ENCODE results near the gene CORIN. TPM values are rescaled to one million over a fixed set of nuclear protein-coding genes. Genes with fewer than 3 reads are reported as not detected.

CORIN gene
- total and polyA plus RNA-seq, 7 donors: under 0.01 to 2.5 (median 0.34) TPM

- Histone ChIP-seq H3K4me3 (no peak overlapping the region), H3K27me3 (no peaks in the 10 kb centered on the region), H3K27ac (no peak overlapping the region), H3K36me3 (no peaks in the 10 kb centered on the region), H3K9me3 (peaks cover 0 to 3% (median 0%) of the 10 kb centered on the region in 4 donors), H3K4me1 (no peaks in the 10 kb centered on the region)
- DNase-seq: no peak
- TF ChIP-seq, protein P1, sequence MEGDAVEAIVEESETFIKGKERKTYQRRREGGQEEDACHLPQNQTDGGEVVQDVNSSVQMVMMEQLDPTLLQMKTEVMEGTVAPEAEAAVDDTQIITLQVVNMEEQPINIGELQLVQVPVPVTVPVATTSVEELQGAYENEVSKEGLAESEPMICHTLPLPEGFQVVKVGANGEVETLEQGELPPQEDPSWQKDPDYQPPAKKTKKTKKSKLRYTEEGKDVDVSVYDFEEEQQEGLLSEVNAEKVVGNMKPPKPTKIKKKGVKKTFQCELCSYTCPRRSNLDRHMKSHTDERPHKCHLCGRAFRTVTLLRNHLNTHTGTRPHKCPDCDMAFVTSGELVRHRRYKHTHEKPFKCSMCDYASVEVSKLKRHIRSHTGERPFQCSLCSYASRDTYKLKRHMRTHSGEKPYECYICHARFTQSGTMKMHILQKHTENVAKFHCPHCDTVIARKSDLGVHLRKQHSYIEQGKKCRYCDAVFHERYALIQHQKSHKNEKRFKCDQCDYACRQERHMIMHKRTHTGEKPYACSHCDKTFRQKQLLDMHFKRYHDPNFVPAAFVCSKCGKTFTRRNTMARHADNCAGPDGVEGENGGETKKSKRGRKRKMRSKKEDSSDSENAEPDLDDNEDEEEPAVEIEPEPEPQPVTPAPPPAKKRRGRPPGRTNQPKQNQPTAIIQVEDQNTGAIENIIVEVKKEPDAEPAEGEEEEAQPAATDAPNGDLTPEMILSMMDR (IDR thresholded peaks at IDR 0.05): no peak
- no peak for TF ChIP-seq POLR2AphosphoS5 (IDR thresholded peaks at IDR 0.05)
- TF ChIP-seq POLR2A (IDR thresholded peaks at IDR 0.05): no peak
- no peak for TF ChIP-seq EP300 (IDR thresholded peaks at IDR 0.05)
- intact Hi-C loops (cut with DNase I): no loop called here
- WGBS, 2 donors: 60 to 67% methylated on average over 5 of the region's 5 CpGs
Measured at GRCh38 chr4:47752214-47752613, 85.7 kb downstream of the CORIN start.

GRCh38 chr4:47750788-47751187 is 87.1 kb downstream of the CORIN start:
- Histone ChIP-seq H3K36me3 (no peaks in the 10 kb centered on the region), H3K4me3 (no peak overlapping the region), H3K4me1 (no peaks in the 10 kb centered on the region), H3K27ac (no peak overlapping the region), H3K9me3 (peaks cover 0 to 3% (median 0%) of the 10 kb centered on the region in 4 donors), H3K27me3 (no peaks in the 10 kb centered on the region)
- DNase-seq: no peak
- no peak for TF ChIP-seq POLR2AphosphoS5 (IDR thresholded peaks at IDR 0.05)
- TF ChIP-seq, protein P1 (IDR thresholded peaks at IDR 0.05): no peak
- intact Hi-C loops (cut with DNase I): no loop called here
- WGBS, 2 donors: 65 to 74% methylated on average over 2 of the region's 2 CpGs

DNA sequence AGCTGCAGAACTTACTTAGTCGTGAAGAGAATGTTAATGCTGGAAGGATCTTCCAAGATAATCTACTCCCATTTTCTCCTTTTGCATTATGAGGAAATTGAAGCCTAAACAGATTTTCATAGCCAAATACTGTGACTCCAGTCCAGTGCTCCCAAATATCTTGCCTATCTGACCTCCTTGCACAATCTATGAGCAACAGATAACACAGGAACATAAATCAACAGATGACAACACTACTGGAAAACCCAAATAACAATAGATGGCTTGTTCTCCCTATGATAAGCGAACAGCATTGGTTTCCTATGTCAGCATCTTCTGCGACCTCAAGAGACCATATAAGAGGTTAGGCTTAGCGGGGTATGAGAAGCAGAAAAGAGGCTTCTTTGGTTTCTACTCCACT is 88.0 kb downstream of the CORIN start:
- Histone ChIP-seq H3K27ac (no peak overlapping the region), H3K4me1 (no peaks in the 10 kb centered on the region), H3K36me3 (no peaks in the 10 kb centered on the region), H3K4me3 (no peak overlapping the region), H3K27me3 (no peaks in the 10 kb centered on the region), H3K9me3 (peaks cover 0 to 3% (median 0%) of the 10 kb centered on the region in 4 donors)
- intact Hi-C loops (cut with DNase I): no loop called here
- no peak for DNase-seq
- 81 to 82% methylated on average over 4 of the region's 4 CpGs for WGBS, 2 donors
- no peak for TF ChIP-seq POLR2A (IDR thresholded peaks at IDR 0.05)
- TF ChIP-seq EP300 (IDR thresholded peaks at IDR 0.05): no peak
- no peak for TF ChIP-seq POLR2AphosphoS5 (IDR thresholded peaks at IDR 0.05)
- TF ChIP-seq, protein P1 (IDR thresholded peaks at IDR 0.05): no peak

DNA sequence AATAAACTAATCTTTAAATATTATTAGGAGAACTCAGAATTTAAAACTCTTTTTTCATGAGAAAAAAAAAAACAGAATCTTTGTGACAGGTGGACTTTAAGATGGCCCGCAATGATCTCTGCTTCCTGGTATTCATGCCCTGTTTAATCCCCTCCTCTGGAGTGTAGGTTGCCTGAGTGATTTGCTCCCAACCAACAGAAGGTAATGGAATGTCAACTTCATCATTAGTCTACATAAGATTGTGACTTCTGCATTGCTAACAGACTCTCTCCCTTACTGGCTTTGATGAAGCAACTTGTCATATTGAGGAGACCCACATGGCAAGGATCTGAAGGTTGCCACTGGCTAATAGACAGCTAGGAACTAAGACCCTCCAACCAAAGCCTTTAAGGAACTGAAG is 88.8 kb downstream of the CORIN start:
- no peak overlapping the region for H3K27ac ChIP-seq
- intact Hi-C loops (cut with DNase I): no loop called here
- no peaks in the 10 kb centered on the region for H3K36me3 ChIP-seq
- DNase-seq: no peak
- H3K9me3 ChIP-seq: peaks cover 0 to 3% (median 0%) of the 10 kb centered on the region in 4 donors
- no peak overlapping the region for H3K4me3 ChIP-seq
- H3K4me1 ChIP-seq: no peaks in the 10 kb centered on the region
- no peaks in the 10 kb centered on the region for H3K27me3 ChIP-seq
- TF ChIP-seq POLR2AphosphoS5 (IDR thresholded peaks at IDR 0.05) (no peak), EP300 (IDR thresholded peaks at IDR 0.05) (no peak), POLR2A (IDR thresholded peaks at IDR 0.05) (no peak)
- TF ChIP-seq, protein P1 (IDR thresholded peaks at IDR 0.05): no peak
- WGBS, 2 donors: 89 to 92% methylated on average over 1 of the region's 1 CpG

DNA sequence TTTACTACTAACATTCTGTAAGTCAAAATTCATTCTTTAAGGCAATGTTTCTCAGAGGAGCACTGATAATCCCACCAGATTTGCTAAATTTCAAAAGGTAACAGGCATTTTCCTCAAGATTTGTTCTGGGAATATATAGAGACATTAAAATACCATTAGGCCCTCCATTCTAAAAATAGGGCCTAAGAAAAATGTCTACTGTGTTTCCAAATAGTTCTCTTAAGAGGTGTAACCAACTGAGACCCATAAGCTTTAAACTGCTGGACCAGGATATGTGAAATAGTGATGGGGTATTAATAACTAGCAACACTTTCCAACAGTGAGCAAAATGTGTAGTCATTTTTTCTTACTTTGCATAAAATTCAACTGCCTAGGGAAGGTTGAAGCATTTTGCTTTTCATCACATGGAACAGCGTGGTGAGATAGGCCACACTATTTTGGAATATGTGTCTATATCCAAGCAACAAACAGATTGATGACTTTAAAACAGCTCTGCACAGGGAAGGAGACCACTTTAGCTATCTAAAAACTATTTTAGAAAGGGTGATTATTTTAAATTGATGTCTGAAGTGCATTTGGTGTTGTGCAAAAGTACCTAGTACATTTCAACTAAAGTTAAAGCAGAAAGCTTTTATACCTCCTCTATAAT is 89.9 kb downstream of the CORIN start:
- Histone ChIP-seq H3K9me3 (peaks cover 0 to 3% (median 1%) of the 10 kb centered on the region in 4 donors), H3K36me3 (no peaks in the 10 kb centered on the region), H3K27ac (no peak overlapping the region), H3K4me1 (no peaks in the 10 kb centered on the region), H3K4me3 (no peak overlapping the region), H3K27me3 (no peaks in the 10 kb centered on the region)
- intact Hi-C loops (cut with DNase I): no loop called here
- TF ChIP-seq POLR2AphosphoS5 (IDR thresholded peaks at IDR 0.05) (no peak), EP300 (IDR thresholded peaks at IDR 0.05) (no peak), POLR2A (IDR thresholded peaks at IDR 0.05) (no peak)
- TF ChIP-seq, protein P1 (IDR thresholded peaks at IDR 0.05): no peak
- DNase-seq: no peak
- 90 to 94% methylated on average over 1 of the region's 1 CpG for WGBS, 2 donors
